ENCODE results near the gene PLEKHG3. TPM values are rescaled to one million over a fixed set of nuclear protein-coding genes. Genes with fewer than 3 reads are reported as not detected.

The PLEKHG3 gene
- total and polyA plus RNA-seq, 8 donors = 33.3 to 60.7 (median 39.7) TPM

DNA sequence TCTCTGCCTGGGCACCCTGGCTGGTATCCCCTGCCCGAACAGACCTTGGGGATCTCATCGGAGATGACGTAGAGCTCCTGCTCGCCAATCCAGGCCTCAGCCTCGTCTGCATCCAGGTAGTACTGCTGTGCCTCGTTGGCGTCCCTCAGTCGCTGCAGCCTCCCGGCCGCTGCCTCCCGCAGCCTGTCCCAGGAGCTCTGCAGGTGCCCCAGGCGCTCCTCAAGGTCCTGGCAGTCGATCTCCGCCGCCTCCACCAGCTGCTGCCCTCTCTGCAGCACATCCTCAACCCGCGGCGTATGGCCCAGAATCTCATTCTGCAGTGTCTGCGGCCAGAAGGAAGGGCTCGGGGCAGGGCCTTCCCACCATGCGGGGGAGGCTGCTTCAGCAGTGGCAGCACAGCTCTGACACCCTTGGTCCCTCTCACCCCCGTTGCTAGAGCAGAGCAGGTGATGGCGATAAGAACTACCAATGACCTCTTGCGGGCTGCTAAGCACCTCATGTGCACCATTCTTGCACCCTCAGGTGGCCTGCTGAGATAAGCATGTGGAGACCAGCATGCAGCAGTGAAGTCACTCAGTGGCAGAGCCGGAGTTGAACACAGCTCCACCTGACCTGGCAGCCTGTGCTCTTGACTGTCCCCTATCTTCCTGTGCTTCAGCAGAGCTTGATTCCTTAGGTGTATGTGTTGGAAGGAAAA is 71.0 kb downstream of the PLEKHG3 start:
- Histone ChIP-seq H3K27ac (no peak overlapping the region), H3K27me3 (no peaks in the 10 kb centered on the region), H3K36me3 (no peaks in the 10 kb centered on the region), H3K4me1 (no peaks in the 10 kb centered on the region), H3K9me3 (no peaks in the 10 kb centered on the region), H3K4me3 (no peak overlapping the region)
- ATAC-seq (no peak), DNase-seq (peak in 1 of 6 donors; percentile 43), FAIRE-seq (no peak)
- intact Hi-C loops (cut with DNase I) = no loop called here
- TF ChIP-seq, protein P1, sequence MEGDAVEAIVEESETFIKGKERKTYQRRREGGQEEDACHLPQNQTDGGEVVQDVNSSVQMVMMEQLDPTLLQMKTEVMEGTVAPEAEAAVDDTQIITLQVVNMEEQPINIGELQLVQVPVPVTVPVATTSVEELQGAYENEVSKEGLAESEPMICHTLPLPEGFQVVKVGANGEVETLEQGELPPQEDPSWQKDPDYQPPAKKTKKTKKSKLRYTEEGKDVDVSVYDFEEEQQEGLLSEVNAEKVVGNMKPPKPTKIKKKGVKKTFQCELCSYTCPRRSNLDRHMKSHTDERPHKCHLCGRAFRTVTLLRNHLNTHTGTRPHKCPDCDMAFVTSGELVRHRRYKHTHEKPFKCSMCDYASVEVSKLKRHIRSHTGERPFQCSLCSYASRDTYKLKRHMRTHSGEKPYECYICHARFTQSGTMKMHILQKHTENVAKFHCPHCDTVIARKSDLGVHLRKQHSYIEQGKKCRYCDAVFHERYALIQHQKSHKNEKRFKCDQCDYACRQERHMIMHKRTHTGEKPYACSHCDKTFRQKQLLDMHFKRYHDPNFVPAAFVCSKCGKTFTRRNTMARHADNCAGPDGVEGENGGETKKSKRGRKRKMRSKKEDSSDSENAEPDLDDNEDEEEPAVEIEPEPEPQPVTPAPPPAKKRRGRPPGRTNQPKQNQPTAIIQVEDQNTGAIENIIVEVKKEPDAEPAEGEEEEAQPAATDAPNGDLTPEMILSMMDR (IDR thresholded peaks at IDR 0.05) = no peak
- 88% methylated on average over 25 of the region's 25 CpGs for WGBS, 2 donors

DNA sequence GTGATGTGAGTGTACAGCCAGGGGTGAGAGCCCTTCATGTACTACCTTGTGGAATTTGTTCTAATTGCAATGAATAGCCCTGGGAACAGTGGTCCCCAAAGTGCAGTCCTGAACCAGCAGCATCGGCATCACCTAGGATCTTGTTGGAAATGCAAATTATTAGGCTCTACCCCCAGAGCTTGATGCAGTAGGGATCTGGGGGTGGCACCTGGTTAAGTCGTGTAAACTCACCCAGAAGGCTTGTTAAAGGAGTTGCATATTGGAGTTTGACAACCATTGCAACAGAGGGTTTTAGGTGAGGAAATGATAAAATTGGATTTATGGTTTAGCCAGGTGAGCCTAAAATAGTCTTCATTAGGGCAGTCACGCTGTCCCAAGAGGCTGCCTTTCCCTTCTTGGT is 73.2 kb downstream of the PLEKHG3 start:
- intact Hi-C loops (cut with DNase I) = no loop called here
- Histone ChIP-seq H3K4me3 (no peak overlapping the region), H3K4me1 (no peaks in the 10 kb centered on the region), H3K27ac (no peak overlapping the region), H3K27me3 (no peaks in the 10 kb centered on the region), H3K9me3 (no peaks in the 10 kb centered on the region), H3K36me3 (no peaks in the 10 kb centered on the region)
- no peak for ATAC-seq
- FAIRE-seq = no peak
- no peak for DNase-seq
- TF ChIP-seq, protein P1 (IDR thresholded peaks at IDR 0.05) = no peak
- 84 to 88% methylated on average over 3 of the region's 3 CpGs for WGBS, 2 donors

DNA sequence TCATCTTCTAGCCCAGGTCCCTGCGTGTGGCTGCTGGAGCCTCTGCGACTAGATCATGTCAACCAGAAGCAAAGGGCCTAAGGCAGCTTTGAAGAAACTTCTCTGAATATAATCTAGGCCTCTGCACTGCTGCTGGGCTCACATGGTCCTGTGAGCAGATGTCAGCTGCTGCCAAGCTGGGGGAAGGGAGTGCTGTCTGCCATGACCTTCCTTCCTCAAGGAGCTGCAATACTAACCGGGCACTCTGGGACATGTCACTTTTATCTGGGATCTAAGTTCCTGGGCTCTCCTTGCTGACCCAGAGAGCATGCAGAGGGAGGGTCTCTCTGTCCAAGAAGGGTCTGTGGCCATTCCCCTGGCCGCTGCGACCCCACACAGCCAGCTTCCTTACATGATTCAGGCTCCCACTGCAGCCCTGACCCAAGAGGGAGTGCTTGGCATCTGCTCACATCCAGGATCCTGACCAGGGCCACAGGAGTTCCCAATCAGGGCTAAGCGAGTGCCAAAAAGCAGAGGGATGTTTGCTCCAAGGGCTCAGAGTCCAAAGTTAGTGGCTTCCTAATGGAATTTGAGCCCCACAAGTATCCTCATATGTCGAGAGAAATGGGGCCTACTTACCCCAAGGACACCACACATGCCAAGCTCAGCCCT is 74.0 kb downstream of the PLEKHG3 start:
- FAIRE-seq (no peak), DNase-seq (no peak), ATAC-seq (peak; percentile 51 to 81 (median 76))
- WGBS, 2 donors = 71 to 74% methylated on average over 7 of the region's 7 CpGs
- TF ChIP-seq, protein P1 (IDR thresholded peaks at IDR 0.05) = no peak
- no peaks in the 10 kb centered on the region for H3K27me3 ChIP-seq
- H3K4me3 ChIP-seq = no peak overlapping the region
- no peaks in the 10 kb centered on the region for H3K9me3 ChIP-seq
- intact Hi-C loops (cut with DNase I) = no loop called here
- H3K36me3 ChIP-seq = no peaks in the 10 kb centered on the region
- H3K4me1 ChIP-seq = no peaks in the 10 kb centered on the region
- no peak overlapping the region for H3K27ac ChIP-seq

DNA sequence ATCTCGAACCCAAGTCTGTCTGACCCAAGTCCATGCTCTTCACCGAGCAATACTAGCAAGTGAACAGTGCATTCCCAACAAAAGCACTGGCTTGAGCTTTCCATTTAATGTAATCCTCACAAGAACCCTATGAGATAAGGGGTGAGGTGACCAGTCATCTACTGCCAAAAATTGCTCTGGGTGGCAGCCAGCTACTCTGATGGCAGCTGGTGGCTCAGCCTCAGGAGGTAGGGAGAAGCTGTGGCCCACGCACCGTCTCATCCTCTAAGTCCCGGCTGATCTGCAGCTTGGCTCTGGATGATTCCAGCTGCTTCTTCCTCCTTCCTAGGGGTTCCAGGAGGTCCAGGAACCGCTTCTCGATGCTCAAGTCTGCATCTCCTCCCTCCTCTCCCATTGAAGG is 75.2 kb downstream of the PLEKHG3 start:
- FAIRE-seq = no peak
- Histone ChIP-seq H3K4me1 (no peaks in the 10 kb centered on the region), H3K27me3 (no peaks in the 10 kb centered on the region), H3K36me3 (no peaks in the 10 kb centered on the region), H3K4me3 (no peak overlapping the region), H3K9me3 (no peaks in the 10 kb centered on the region), H3K27ac (no peak overlapping the region)
- 68 to 80% methylated on average over 7 of the region's 7 CpGs for WGBS, 2 donors
- ATAC-seq = peak in 3 of 4 donors; percentile 53 to 82 (median 67)
- DNase-seq = peak in 2 of 6 donors; percentile 40 to 49
- TF ChIP-seq, protein P1 (IDR thresholded peaks at IDR 0.05) = no peak
- intact Hi-C loops (cut with DNase I) = no loop called here

DNA sequence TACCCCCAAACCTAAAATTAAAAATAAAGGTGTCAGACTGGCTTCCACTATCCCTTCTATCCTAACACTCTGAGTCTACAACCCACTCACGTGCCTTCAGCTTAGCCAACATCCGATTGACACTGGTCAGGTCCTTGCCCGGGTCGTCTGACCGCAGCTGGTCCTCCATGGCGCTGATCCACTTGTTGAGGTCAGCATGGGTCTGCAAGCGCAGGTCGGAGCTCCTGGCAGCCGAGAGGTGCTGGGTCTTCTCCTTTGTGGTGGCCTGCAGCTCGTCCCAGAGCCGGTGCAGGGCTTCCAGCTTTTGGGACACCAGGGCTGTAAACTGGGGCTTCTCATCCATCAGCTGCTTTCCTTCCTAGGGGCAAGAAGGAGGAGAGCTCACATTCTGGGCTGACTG is 78.0 kb downstream of the PLEKHG3 start:
- WGBS, 2 donors = 85% methylated on average over 11 of the region's 11 CpGs
- no peak for FAIRE-seq

More for the DNA sequence above, 78.0 kb downstream of the PLEKHG3 start:
- H3K9me3 ChIP-seq = no peaks in the 10 kb centered on the region
- no peaks in the 10 kb centered on the region for H3K4me1 ChIP-seq
- no peak overlapping the region for H3K4me3 ChIP-seq
- no peak overlapping the region for H3K27ac ChIP-seq
- no peaks in the 10 kb centered on the region for H3K36me3 ChIP-seq
- TF ChIP-seq, protein P1 (IDR thresholded peaks at IDR 0.05) = no peak
- intact Hi-C loops (cut with DNase I) = no loop called here
- ATAC-seq = no peak
- peak in 1 of 6 donors; percentile 38 for DNase-seq
- no peaks in the 10 kb centered on the region for H3K27me3 ChIP-seq

Measured in pancreas (tissue), 10 donors.